Right lobe of liver (tissue), 6 donors: ENCODE measurements around the gene EMC9. TPM values are rescaled to one million over a fixed set of nuclear protein-coding genes. Genes with fewer than 3 reads are reported as not detected.

Experiments used
- ATAC-seq, 4 donors: fragments of 200-7000 bp; cut with Tn5 transposase; one replicate each; pipeline ENCODE4 v1.9.1; 2020; ENCODE audit warnings: mild to moderate bottlenecking in 4 of 4, moderate library complexity in 4 of 4
- DNase-seq, 3 donors: peaks; one replicate each; pipeline ENCODE4 v3.0.0-alpha.2; 2020
- H3K27ac ChIP-seq, 3 donors: fragments of 200-600 bp; one replicate each; pipeline ENCODE4 v1.8.0; 2022
- H3K27me3 ChIP-seq, 2 donors: fragments of 200-600 bp; one replicate each; pipeline ENCODE4 v1.8.0; 2022
- H3K36me3 ChIP-seq, 4 donors: fragments of 200-600 bp; sonication (generic) in 1 of 4; one replicate each; pipeline versions ENCODE4 v1.5.1 to v1.8.0; 2017 to 2022; ENCODE audit warnings: control low read depth in 1 of 4
- H3K4me1 ChIP-seq, 4 donors: fragments of 200-600 bp; sonication (generic) in 1 of 4; one replicate each; pipeline versions ENCODE4 v1.5.1 to v1.8.0; 2017 to 2022; ENCODE audit warnings: control low read depth in 1 of 4
- H3K4me3 ChIP-seq, 3 donors: fragments of 200-600 bp; one replicate each; pipeline ENCODE4 v1.8.0; 2022
- H3K9me3 ChIP-seq, 4 donors: fragments of 200-600 bp; sonication (generic) in 1 of 4; one replicate each; pipeline versions ENCODE4 v1.5.1 to v1.8.0; 2017 to 2022; ENCODE audit warnings: control low read depth in 1 of 4
- POLR2A ChIP-seq: fragments of 450-650 bp; IDR thresholded peaks from one replicate; pipeline ENCODE4 v1.6.1; 2017; ENCODE audit warnings: antibody characterized with exemption, mild to moderate bottlenecking
- WGBS: methylation state at CpG from one replicate; pipeline ENCODE4 v1.1.6; 2018; ENCODE audit warnings: low coverage, low lambda C conversion rate; ENCODE audit not compliant: insufficient coverage; ENCODE audit errors: missing lambda C conversion rate; 5-methylcytosine and 5-hydroxymethylcytosine counted together
- intact Hi-C, 2 donors: fragments of 100-400 bp; cut with DNase I; formaldehyde crosslinking; loops; one replicate each; pipeline versions ENCODE4 v1.11.2 to v1.14.1; 2022
- total RNA-seq, 6 experiments: library from RNA; depleted of rRNA in 2 of 6; stranded (reverse); fragments of >200 nt in 2 of 6; fragmentation: NEBNext Ultra II Directional in 3 of 6; extraction: Animal tissue kit (Norgen Biotek cat#: 25700) in 3 of 6; gene quantifications; one replicate each; pipeline versions ENCODE4 v1.1.0 to v1.2.4, GENCODE V29; 2016 to 2023
- TF ChIP-seq, protein P1 (sequence below), 4 donors: fragments of 200-600 bp in 3 of 4; fragments of 450-650 bp in 1 of 4; IDR thresholded peaks; one replicate each; pipeline versions ENCODE4 v1.5.1 to v1.8.0; 2016 to 2022; ENCODE audit warnings: antibody characterized with exemption in 4 of 4, mild to moderate bottlenecking in 2 of 4
- donor health status: DM: no; HTN: yes; CAD: no.
- donor health status: DM: no; HTN: no; CAD: no.
- donor health status: DM: no; HTN: no; CAD: no.
- donor health status: DM: no; HTN: yes; CAD: no.
- donor health status: DM: no; HTN: yes; CAD: no.

The EMC9 gene
- total RNA-seq, 6 experiments from 2014 or later: 10.2 to 21.4 (median 11.9) TPM

DNA sequence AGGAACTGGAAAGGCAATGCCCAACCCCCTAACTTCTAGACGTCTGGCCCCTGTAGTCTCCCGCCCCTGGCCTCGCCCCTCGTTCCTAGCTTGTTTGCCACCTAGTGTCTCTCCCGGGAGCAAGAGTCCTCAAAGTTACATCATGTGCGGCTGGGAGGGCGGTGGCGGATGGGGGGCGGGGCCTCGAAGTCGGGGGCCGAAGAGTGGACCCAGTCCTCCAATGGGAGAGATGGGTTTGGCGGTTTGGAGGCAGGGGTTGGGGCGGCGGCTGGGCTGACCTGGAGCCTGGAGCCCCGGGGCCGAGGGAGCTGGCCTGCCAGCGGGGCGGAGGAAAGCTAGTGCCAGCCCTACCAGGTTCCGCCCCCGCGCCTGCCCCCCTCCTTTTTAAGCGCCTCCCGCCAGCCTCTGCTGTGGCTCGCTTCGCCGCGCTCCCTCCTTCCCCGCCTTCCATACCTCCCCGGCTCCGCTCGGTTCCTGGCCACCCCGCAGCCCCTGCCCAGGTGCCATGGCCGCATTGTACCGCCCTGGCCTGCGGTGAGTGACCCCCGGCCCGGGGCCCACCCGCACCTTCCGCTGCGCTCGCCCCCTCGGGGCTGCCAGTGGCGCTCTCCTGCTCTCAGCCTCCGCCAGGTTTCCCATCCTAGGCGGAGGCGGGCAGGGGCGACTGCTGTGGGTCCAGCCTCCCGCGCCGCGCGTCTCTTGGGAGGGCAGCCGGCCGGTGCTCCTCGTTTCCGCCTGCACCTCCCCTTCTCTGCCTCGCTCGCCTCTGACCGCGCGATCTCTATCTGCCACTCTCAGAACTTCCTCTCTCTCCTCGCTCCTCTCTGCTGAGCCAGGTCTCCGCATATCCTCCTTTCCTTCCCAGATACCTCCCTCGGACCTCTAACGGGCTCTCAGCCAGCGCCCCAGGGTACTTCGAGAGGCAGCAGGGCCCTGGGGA lies 47.2 kb downstream of the EMC9 start, which contains the start of gene PCK2:
Gene PCK2 (plus strand): TSS at position 411 of the 940 bp plus-strand sequence. CDS start 95 bp downstream, at position 506.
- no peaks in the 10 kb centered on the region for H3K9me3 ChIP-seq
- under 1% methylated on average over 34 of the region's 68 CpGs for WGBS
- peak; percentile 83 to 93 (median 86) for ATAC-seq
- H3K36me3 ChIP-seq: peaks cover 0 to 27% (median 3%) of the 10 kb centered on the region in 4 donors
- H3K4me3 ChIP-seq: peak within 1 kb of the TSS; percentile 77 to 98 (median 90)
- peak within 1 kb of the TSS; percentile 89 to 97 (median 94) for H3K27ac ChIP-seq
- peaks cover 0 to 58% (median 26%) of the 10 kb centered on the region in 4 donors for H3K4me1 ChIP-seq
- intact Hi-C loops: loop anchor here (5.0 to 10.0 kb wide), 2 partner anchors 37 to 61 kb away; no protein-coding TSS in a partner anchor
- TF ChIP-seq, protein P1, sequence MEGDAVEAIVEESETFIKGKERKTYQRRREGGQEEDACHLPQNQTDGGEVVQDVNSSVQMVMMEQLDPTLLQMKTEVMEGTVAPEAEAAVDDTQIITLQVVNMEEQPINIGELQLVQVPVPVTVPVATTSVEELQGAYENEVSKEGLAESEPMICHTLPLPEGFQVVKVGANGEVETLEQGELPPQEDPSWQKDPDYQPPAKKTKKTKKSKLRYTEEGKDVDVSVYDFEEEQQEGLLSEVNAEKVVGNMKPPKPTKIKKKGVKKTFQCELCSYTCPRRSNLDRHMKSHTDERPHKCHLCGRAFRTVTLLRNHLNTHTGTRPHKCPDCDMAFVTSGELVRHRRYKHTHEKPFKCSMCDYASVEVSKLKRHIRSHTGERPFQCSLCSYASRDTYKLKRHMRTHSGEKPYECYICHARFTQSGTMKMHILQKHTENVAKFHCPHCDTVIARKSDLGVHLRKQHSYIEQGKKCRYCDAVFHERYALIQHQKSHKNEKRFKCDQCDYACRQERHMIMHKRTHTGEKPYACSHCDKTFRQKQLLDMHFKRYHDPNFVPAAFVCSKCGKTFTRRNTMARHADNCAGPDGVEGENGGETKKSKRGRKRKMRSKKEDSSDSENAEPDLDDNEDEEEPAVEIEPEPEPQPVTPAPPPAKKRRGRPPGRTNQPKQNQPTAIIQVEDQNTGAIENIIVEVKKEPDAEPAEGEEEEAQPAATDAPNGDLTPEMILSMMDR (IDR thresholded peaks at IDR 0.05): no peak
- TF ChIP-seq POLR2A: peak; percentile 97
- peak; percentile 98 to 99 (median 99) for DNase-seq
- H3K27me3 ChIP-seq: no peaks in the 10 kb centered on the region

DNA sequence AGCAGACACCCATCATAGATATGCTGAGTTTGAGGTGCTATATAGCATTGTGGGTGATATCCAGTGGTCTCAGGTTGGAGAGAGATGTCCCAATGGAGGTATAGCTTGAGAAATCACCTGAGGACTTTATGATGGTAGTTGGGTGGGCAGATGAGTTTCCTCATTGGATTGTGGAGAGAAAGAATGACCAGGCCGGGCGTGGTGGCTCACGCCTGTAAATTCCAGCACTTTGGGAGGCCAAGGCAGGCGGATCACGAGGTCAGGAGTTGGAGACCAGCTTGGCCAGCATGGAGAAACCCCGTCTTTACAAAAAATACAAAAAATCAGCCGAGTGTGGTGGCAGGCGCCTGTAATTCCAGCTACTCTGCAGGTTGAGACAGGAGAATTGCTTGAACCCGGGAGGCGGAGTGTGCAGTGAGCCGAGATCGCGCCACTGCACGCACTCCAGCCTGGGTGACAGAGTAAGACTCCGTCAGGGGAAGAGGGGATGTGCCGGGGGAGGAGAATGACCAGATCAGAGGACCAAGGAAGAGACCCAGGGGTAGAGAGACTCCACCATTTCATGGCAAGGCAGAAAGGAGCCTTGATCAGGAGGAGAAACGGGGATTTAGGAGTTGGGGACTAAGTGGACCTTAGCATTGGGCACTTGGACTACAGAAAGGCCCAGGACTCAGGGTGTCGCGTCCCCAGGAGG lies 48.0 kb downstream of the EMC9 start:
- intact Hi-C loops: loop anchor here (5.0 to 10.0 kb wide), 2 partner anchors 36 to 61 kb away; no protein-coding TSS in a partner anchor
- no peak for DNase-seq

DNA sequence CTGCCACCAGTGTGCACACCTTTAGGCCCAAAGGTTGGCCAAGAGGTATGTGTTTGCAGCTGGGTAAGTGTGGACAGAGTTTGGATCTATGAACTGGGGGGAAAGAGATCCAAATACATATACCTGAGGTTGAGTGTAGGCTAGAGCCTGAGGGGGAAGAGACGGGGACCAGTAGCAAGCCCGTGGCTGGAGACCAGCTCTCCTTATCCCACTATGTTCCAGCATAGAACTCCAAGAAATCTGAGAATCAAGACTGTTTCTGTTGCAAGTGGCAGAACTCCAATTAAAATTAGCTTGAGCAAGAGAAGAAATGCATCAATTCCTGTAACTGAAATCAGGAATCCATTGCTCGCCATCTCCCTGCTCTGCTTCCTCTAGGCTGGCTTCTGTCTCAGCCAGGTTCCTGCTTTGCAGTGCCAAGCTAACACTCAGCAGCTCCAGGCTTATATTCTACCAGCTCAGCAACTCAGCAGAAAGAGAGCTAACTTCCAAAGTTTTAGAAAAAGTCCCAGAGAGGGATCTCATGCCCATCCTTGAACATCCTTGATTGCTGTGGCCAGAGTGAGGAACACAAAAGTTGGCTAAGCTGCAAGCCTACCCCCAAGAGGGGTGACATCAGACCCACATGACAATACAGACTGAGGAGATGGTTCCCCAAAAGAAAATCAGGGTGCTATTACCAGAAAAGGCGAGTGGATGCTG lies 48.7 kb downstream of the EMC9 start:
- H3K9me3 ChIP-seq: no peaks in the 10 kb centered on the region
- H3K4me3 ChIP-seq: no peak overlapping the region
- 70% methylated on average over 4 of the region's 4 CpGs for WGBS
- peaks cover 0 to 12% (median 0%) of the 10 kb centered on the region in 4 donors for H3K36me3 ChIP-seq
- H3K27ac ChIP-seq: peak overlapping the region in 2 of 3 donors; percentile 94 to 97
- H3K27me3 ChIP-seq: no peaks in the 10 kb centered on the region
- ATAC-seq: no peak
- no peak for TF ChIP-seq POLR2A
- TF ChIP-seq, protein P1 (IDR thresholded peaks at IDR 0.05): no peak
- peaks cover 0 to 43% (median 18%) of the 10 kb centered on the region in 4 donors for H3K4me1 ChIP-seq
- intact Hi-C loops: loop anchor here (5.0 to 10.0 kb wide), 2 partner anchors 35 to 62 kb away; no protein-coding TSS in a partner anchor
- DNase-seq: no peak

More for the DNA sequence above, 48.0 kb downstream of the EMC9 start:
- peaks cover 0 to 19% (median 3%) of the 10 kb centered on the region in 4 donors for H3K36me3 ChIP-seq
- no peak for ATAC-seq
- WGBS: 77% methylated on average over 11 of the region's 19 CpGs
- H3K4me3 ChIP-seq: peak overlapping the region in 2 of 3 donors; percentile 90 to 98
- no peak for TF ChIP-seq POLR2A
- TF ChIP-seq, protein P1 (IDR thresholded peaks at IDR 0.05): no peak
- H3K27me3 ChIP-seq: no peaks in the 10 kb centered on the region
- H3K9me3 ChIP-seq: no peaks in the 10 kb centered on the region
- H3K27ac ChIP-seq: peak overlapping the region; percentile 89 to 97 (median 94)
- peaks cover 0 to 49% (median 22%) of the 10 kb centered on the region in 4 donors for H3K4me1 ChIP-seq

DNA sequence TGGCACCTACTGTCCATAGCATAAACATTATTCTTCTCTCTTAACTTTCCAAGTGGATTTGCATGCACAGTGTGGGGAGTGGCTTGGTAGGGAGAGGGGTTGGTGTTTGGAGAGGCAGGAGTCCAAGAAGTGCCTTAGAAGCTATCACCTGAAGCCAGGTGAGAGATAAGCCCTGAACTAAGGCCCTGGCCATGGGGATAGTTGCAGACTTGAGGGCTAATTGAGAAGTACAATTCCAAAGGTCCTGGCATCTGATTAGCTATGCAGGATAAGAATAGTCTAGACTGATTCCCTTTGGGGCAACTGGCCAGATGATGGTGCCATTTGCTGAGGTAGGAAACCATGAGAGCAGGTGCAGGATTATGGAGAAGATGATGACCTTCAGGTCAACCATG lies 49.3 kb downstream of the EMC9 start:
- H3K27ac ChIP-seq: no peak overlapping the region
- DNase-seq (no peak), ATAC-seq (no peak)
- no peaks in the 10 kb centered on the region for H3K27me3 ChIP-seq
- no peak overlapping the region for H3K4me3 ChIP-seq
- intact Hi-C loops: loop anchor here (5.0 to 10.0 kb wide), 2 partner anchors 35 to 63 kb away; no protein-coding TSS in a partner anchor
- H3K9me3 ChIP-seq: no peaks in the 10 kb centered on the region
- peaks cover 0 to 37% (median 16%) of the 10 kb centered on the region in 4 donors for H3K4me1 ChIP-seq
- TF ChIP-seq, protein P1 (IDR thresholded peaks at IDR 0.05): no peak
- TF ChIP-seq POLR2A: no peak
- peaks cover 0 to 10% (median 0%) of the 10 kb centered on the region in 4 donors for H3K36me3 ChIP-seq
